ENCODE measurements around the gene ANAPC5.

DNA sequence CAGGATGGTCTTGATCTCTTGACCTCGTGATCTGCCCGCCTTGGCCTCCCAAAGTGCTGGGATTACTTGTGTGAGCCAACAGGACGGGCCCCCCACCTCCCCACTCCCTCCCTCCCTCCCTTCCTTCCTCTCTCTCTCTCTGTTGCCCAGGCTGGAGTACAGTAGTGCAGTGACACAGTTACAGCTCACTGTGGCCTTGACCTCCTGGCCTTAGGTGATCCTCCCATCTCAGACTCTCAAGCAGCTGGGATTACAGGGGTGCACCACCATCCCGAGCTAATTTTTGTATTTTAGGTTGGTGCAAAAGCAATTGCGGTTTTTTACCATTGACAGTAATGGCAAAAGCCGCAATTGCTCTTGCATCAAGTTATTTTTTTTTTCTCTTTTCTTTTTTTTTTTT, 19.2 kb upstream of the ANAPC5 start:
- TF ChIP-seq CTCF (IDR thresholded peaks at IDR 0.05; ENCODE audit: insufficient read depth, low read depth, low read length), result no peak
- no peak for TF ChIP-seq EZH2 (IDR thresholded peaks at IDR 0.05; ENCODE audit: insufficient read depth, low read length)
